Suprapubic skin (tissue), 4 donors: ENCODE results near the gene ST8SIA5. TPM values are rescaled to one million over a fixed set of nuclear protein-coding genes. Genes with fewer than 3 reads are reported as not detected.

ENCODE experiments used
- DNase-seq, 2 donors: peaks; one replicate each; pipeline ENCODE4 v3.0.0-alpha.2; 2019; ENCODE audit warnings: low spot score in 2 of 2
- H3K27ac ChIP-seq: fragments of 200-600 bp; sonication (generic); one replicate; pipeline ENCODE4 v1.5.1; 2019
- H3K27me3 ChIP-seq: fragments of 200-600 bp; sonication (generic); one replicate; pipeline ENCODE4 v1.5.1; 2019
- H3K36me3 ChIP-seq: fragments of 200-600 bp; sonication (generic); one replicate; pipeline ENCODE4 v1.5.1; 2019
- H3K4me1 ChIP-seq: fragments of 200-600 bp; sonication (generic); one replicate; pipeline ENCODE4 v1.5.1; 2019
- H3K4me3 ChIP-seq: fragments of 200-600 bp; sonication (generic); one replicate; pipeline ENCODE4 v1.5.1; 2019; ENCODE audit warnings: mild to moderate bottlenecking
- H3K9me3 ChIP-seq: fragments of 200-600 bp; sonication (generic); one replicate; pipeline ENCODE4 v1.5.1; 2019
- CTCF ChIP-seq, 2 donors: fragments of 200-600 bp in 1 of 2; fragments of 450-650 bp in 1 of 2; sonication (generic) in 1 of 2; IDR thresholded peaks; one replicate each; pipeline ENCODE4 v1.5.1; 2016 to 2019; ENCODE audit warnings: antibody characterized with exemption in 2 of 2, mild to moderate bottlenecking in 1 of 2, moderate library complexity in 1 of 2
- EP300 ChIP-seq: sonication (generic); formaldehyde crosslinking; IDR thresholded peaks from one replicate; pipeline ENCODE4 v1.6.1; 2017; ENCODE audit warnings: antibody characterized with exemption
- POLR2A ChIP-seq, 2 donors: fragments of 450-650 bp; IDR thresholded peaks; one replicate each; pipeline ENCODE4 v1.6.1; 2017; ENCODE audit warnings: antibody characterized with exemption in 2 of 2, mild to moderate bottlenecking in 2 of 2, moderate library complexity in 2 of 2
- POLR2AphosphoS5 ChIP-seq, 3 donors: sonication (generic); formaldehyde crosslinking; IDR thresholded peaks; one replicate each; pipeline ENCODE4 v1.6.1; 2017; ENCODE audit warnings: antibody characterized with exemption in 3 of 3
- WGBS: methylation state at CpG from one replicate; pipeline ENCODE4 v1.1.5; 2018; 5-methylcytosine and 5-hydroxymethylcytosine counted together
- total RNA-seq, 4 donors: library from RNA; depleted of rRNA; stranded (reverse); fragments of >200 nt; gene quantifications; one replicate each; pipeline ENCODE4 v1.1.0, GENCODE V29; 2016

ST8SIA5 gene
- total RNA-seq, 4 donors from 2014 or later, result not detected

GRCh38 chr18:46772357-46772756, 15.5 kb upstream of the ST8SIA5 start:
- H3K9me3 ChIP-seq, result no peaks in the 10 kb centered on the region
- no peaks in the 10 kb centered on the region for H3K27me3 ChIP-seq
- H3K36me3 ChIP-seq, result no peaks in the 10 kb centered on the region
- 76% methylated on average over 5 of the region's 5 CpGs for WGBS
- H3K4me3 ChIP-seq, result no peak overlapping the region
- no peaks in the 10 kb centered on the region for H3K4me1 ChIP-seq
- no peak overlapping the region for H3K27ac ChIP-seq
- TF ChIP-seq EP300 (no peak), POLR2AphosphoS5 (IDR thresholded peaks at IDR 0.05) (no peak), CTCF (IDR thresholded peaks at IDR 0.05) (no peak), POLR2A (IDR thresholded peaks at IDR 0.05) (no peak)
- DNase-seq, result no peak

GRCh38 chr18:46771141-46771540, 14.3 kb upstream of the ST8SIA5 start:
- TF ChIP-seq CTCF (IDR thresholded peaks at IDR 0.05) (no peak), EP300 (no peak), POLR2A (IDR thresholded peaks at IDR 0.05) (no peak), POLR2AphosphoS5 (IDR thresholded peaks at IDR 0.05) (no peak)
- WGBS, result 38% methylated on average over 3 of the region's 3 CpGs
- Histone ChIP-seq H3K4me1 (no peaks in the 10 kb centered on the region), H3K4me3 (no peak overlapping the region), H3K36me3 (no peaks in the 10 kb centered on the region), H3K9me3 (no peaks in the 10 kb centered on the region), H3K27me3 (no peaks in the 10 kb centered on the region), H3K27ac (no peak overlapping the region)
- DNase-seq, result no peak

- no peaks in the 10 kb centered on the region for H3K4me1 ChIP-seq
- no peak overlapping the region for H3K4me3 ChIP-seq
- no peaks in the 10 kb centered on the region for H3K36me3 ChIP-seq
- DNase-seq, result no peak
- no peaks in the 10 kb centered on the region for H3K9me3 ChIP-seq
- no peak overlapping the region for H3K27ac ChIP-seq
- H3K27me3 ChIP-seq, result no peaks in the 10 kb centered on the region
- WGBS, result 56% methylated on average over 2 of the region's 2 CpGs
- TF ChIP-seq EP300, result no peak
- no peak for TF ChIP-seq POLR2AphosphoS5 (IDR thresholded peaks at IDR 0.05)
- no peak for TF ChIP-seq CTCF (IDR thresholded peaks at IDR 0.05)
- TF ChIP-seq POLR2A (IDR thresholded peaks at IDR 0.05), result no peak
Measured at GRCh38 chr18:46770708-46771107, 13.9 kb upstream of the ST8SIA5 start.

GRCh38 chr18:46768166-46768921, 11.5 kb upstream of the ST8SIA5 start:
- Histone ChIP-seq H3K27ac (no peak overlapping the region), H3K36me3 (no peaks in the 10 kb centered on the region), H3K9me3 (no peaks in the 10 kb centered on the region), H3K4me3 (no peak overlapping the region), H3K4me1 (no peaks in the 10 kb centered on the region), H3K27me3 (peaks cover 6% of the 10 kb centered on the region)
- DNase-seq, result no peak
- no peak for TF ChIP-seq CTCF (IDR thresholded peaks at IDR 0.05)
- TF ChIP-seq POLR2AphosphoS5 (IDR thresholded peaks at IDR 0.05), result no peak
- TF ChIP-seq EP300, result no peak
- TF ChIP-seq POLR2A (IDR thresholded peaks at IDR 0.05), result no peak
- WGBS, result 65% methylated on average over 9 of the region's 9 CpGs

GRCh38 chr18:46767217-46767616, 10.4 kb upstream of the ST8SIA5 start:
- no peak overlapping the region for H3K4me3 ChIP-seq
- H3K27ac ChIP-seq, result no peak overlapping the region
- TF ChIP-seq EP300, result no peak
- TF ChIP-seq CTCF (IDR thresholded peaks at IDR 0.05), result no peak
- no peak for TF ChIP-seq POLR2A (IDR thresholded peaks at IDR 0.05)
- no peaks in the 10 kb centered on the region for H3K4me1 ChIP-seq
- no peaks in the 10 kb centered on the region for H3K9me3 ChIP-seq
- DNase-seq, result no peak
- H3K36me3 ChIP-seq, result no peaks in the 10 kb centered on the region
- H3K27me3 ChIP-seq, result peaks cover 13% of the 10 kb centered on the region
